Activated CD4-positive, alpha-beta T cell treated with anti-CD3 and anti-CD28 coated beads, Interleukin-2, amount 50 U/mL, for 48 hours (primary cell): ENCODE measurements around the gene CCDC200.
"Not testable (repeated sequence)": the region's sequence is repeated elsewhere in the genome, so short reads cannot be mapped to it uniquely, and the experiment has no call there.

Source experiments
- DNase-seq, 2 experiments: peaks; one replicate each; pipeline ENCODE4 v3.0.0-alpha.2; 2020

Gene CCDC200

GRCh38 chr17:43215341-43215740 lies 13.1 kb downstream of the CCDC200 start:
- no peak for DNase-seq

GRCh38 chr17:43213545-43213944 lies 14.9 kb downstream of the CCDC200 start:
- DNase-seq, result no peak

GRCh38 chr17:43212641-43213490 lies 15.6 kb downstream of the CCDC200 start:
- no peak for DNase-seq

- peak; percentile 74 to 79 for DNase-seq
These were observed 16.7 kb downstream of the CCDC200 start, which contains the start of gene TMEM106A for GRCh38 chr17:43211480-43212402. TMEM106A (plus strand) TSS chr17:43211875; CDS start chr17:43213042, 1,167 bp downstream.

- no peak for DNase-seq
These were observed 17.3 kb downstream of the CCDC200 start for GRCh38 chr17:43211123-43211479.

- DNase-seq, result no peak
These were observed 17.8 kb downstream of the CCDC200 start for GRCh38 chr17:43210576-43210975.

- not testable (repeated sequence) for DNase-seq
These were observed 25.4 kb downstream of the CCDC200 start for GRCh38 chr17:43203013-43203412.

GRCh38 chr17:43200127-43200526 lies 28.3 kb downstream of the CCDC200 start:
- no peak for DNase-seq

- DNase-seq, result no peak
These were observed 28.8 kb downstream of the CCDC200 start for GRCh38 chr17:43199633-43200032.

- DNase-seq, result no peak
These were observed 35.2 kb downstream of the CCDC200 start for GRCh38 chr17:43193251-43193650.

- not testable (repeated sequence) for DNase-seq
These were observed 41.8 kb downstream of the CCDC200 start for GRCh38 chr17:43186656-43187055.

GRCh38 chr17:43183921-43184320 lies 44.5 kb downstream of the CCDC200 start:
- DNase-seq, result no peak

- DNase-seq, result no peak
These were observed 52.3 kb downstream of the CCDC200 start for GRCh38 chr17:43176119-43176570.

GRCh38 chr17:43175213-43176118 lies 53.0 kb downstream of the CCDC200 start:
- DNase-seq, result no peak

GRCh38 chr17:43171586-43172487 lies 56.6 kb downstream of the CCDC200 start:
- DNase-seq, result peak; percentile 20 to 22
